ENCODE results near the gene RPA1. TPM values are rescaled to one million over a fixed set of nuclear protein-coding genes. Genes with fewer than 3 reads are reported as not detected.

RPA1 gene
- total and polyA plus RNA-seq, 2 of the 8 experiments (the other 6 are each of a cell fraction or from before 2014, with no cell fraction given): 79.1 to 194 TPM

- no peak overlapping the region for H3K27ac ChIP-seq (ENCODE audit: low read depth, low read length)
- CTCF ChIA-PET (ENCODE audit: partially characterized antibody): interaction anchor here (0.6 to 1.4 kb wide), 2 partner anchors 12 to 149 kb away, joined by 3 to 5 read pairs; no protein-coding TSS in a partner anchor
- H3K4me2 ChIP-seq (ENCODE audit: insufficient read depth in 1 of 2, low read depth in 2 of 2, low read length in 2 of 2): no peak overlapping the region
- no peaks in the 10 kb centered on the region; the same call in 1 of the 2 replicates for H3K23me2 ChIP-seq (ENCODE audit: low read depth, low read length)
- POLR2A ChIA-PET (ENCODE audit: partially characterized antibody): interaction anchor here (1.1 to 1.4 kb wide), 2 partner anchors 10 to 56 kb away, joined by 3 to 4 read pairs; no protein-coding TSS in a partner anchor
- no peaks in the 10 kb centered on the region for H3K27me3 ChIP-seq (replicated peaks in 1 of 4; ENCODE audit: control insufficient read depth in 3 of 4, extremely low read depth in 1 of 4, insufficient read depth in 3 of 4, low read length in 3 of 4)
- no peak overlapping the region for H2BK5ac ChIP-seq (ENCODE audit: low read depth, low read length)
- no peak overlapping the region for H4K5ac ChIP-seq (ENCODE audit: insufficient read length, low read depth, low read length)
- no peak overlapping the region for H2BK12ac ChIP-seq (ENCODE audit: low read depth, low read length)
- H2BK120ac ChIP-seq (replicated peaks; ENCODE audit: low read depth, low read length): no peak overlapping the region
- H3K79me1 ChIP-seq (ENCODE audit: low read depth, low read length): 0 out of 2 replicates have a peak, but pooled peaks cover 4% of the 10 kb centered on the region
- H2BK20ac ChIP-seq (ENCODE audit: low read length): no peak overlapping the region
- FAIRE-seq: no peak
- no peaks in the 10 kb centered on the region for H3K9me3 ChIP-seq (ENCODE audit: insufficient read depth in 2 of 2, low read depth in 1 of 2, low read length in 1 of 2)
- H4K91ac ChIP-seq (replicated peaks; ENCODE audit: insufficient read length, low read length): no peak overlapping the region
- H3K9ac ChIP-seq (replicated peaks in 1 of 4; ENCODE audit: extremely low read depth in 1 of 4, low read depth in 3 of 4, low read length in 3 of 4): no peak overlapping the region
- no peaks in the 10 kb centered on the region for H3K4me1 ChIP-seq (replicated peaks in 1 of 4; ENCODE audit: control insufficient read depth in 3 of 4, insufficient read depth in 4 of 4, low read length in 3 of 4)
- no peak overlapping the region for H3K18ac ChIP-seq (ENCODE audit: extremely low read depth, low read length)
- H2AK5ac ChIP-seq (ENCODE audit: low read depth, low read length): no peak overlapping the region
- peaks cover 2% of the 10 kb centered on the region in 2 experiments for H4K20me1 ChIP-seq (replicated peaks in 1 of 2; ENCODE audit: control insufficient read depth in 1 of 2, insufficient read depth in 2 of 2, low read length in 2 of 2)
- H3K56ac ChIP-seq (replicated peaks; ENCODE audit: insufficient read length, low read depth, low read length): no peak overlapping the region
- WGBS, 2 experiments (ENCODE audit: extremely low coverage in 1 of 2, insufficient coverage in 1 of 2, insufficient read length in 1 of 2, insufficient replicate concordance in 2 of 2, low coverage in 1 of 2, low lambda C conversion rate in 2 of 2, missing lambda C conversion rate in 1 of 2): 74% methylated on average over 3 of the region's 3 CpGs; no CpG with 5 or more reads in 1 of the 2 experiments
- no peak overlapping the region for H3K4ac ChIP-seq (replicated peaks; ENCODE audit: insufficient read length, low read depth, low read length)
- H4K8ac ChIP-seq (ENCODE audit: extremely low read depth, insufficient read depth, low read length): no peak overlapping the region
- H2BK15ac ChIP-seq (ENCODE audit: low read length): no peak overlapping the region
- DNase-seq (ENCODE audit: low read depth in 1 of 2, low spot score in 2 of 2): no peak
- no peak overlapping the region for H3K4me3 ChIP-seq (ENCODE audit: extremely low read depth in 1 of 4, insufficient read depth in 2 of 4, low read depth in 3 of 4, low read length in 4 of 4)
- no peak for TF ChIP-seq MAFK (IDR thresholded peaks at IDR 0.05; ENCODE audit: low read depth, low read length)
- TF ChIP-seq NRF1 (IDR thresholded peaks at IDR 0.05; ENCODE audit: low read depth, low read length): no peak
- TF ChIP-seq SAP30 (IDR thresholded peaks at IDR 0.05; ENCODE audit: insufficient read depth, insufficient replicate concordance, low read length): no peak
- TF ChIP-seq, protein P1, sequence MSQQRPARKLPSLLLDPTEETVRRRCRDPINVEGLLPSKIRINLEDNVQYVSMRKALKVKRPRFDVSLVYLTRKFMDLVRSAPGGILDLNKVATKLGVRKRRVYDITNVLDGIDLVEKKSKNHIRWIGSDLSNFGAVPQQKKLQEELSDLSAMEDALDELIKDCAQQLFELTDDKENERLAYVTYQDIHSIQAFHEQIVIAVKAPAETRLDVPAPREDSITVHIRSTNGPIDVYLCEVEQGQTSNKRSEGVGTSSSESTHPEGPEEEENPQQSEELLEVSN (IDR thresholded peaks at IDR 0.05): no peak
- TF ChIP-seq KDM1A (IDR thresholded peaks at IDR 0.05; ENCODE audit: borderline replicate concordance, low read length): no peak
- no peak for TF ChIP-seq TCF12 (IDR thresholded peaks at IDR 0.05; ENCODE audit: low read depth, low read length)
- H3K23ac ChIP-seq (ENCODE audit: insufficient read length): no peak overlapping the region
- H3K79me2 ChIP-seq (ENCODE audit: control insufficient read depth in 1 of 2, insufficient read depth in 2 of 2, low read length in 2 of 2): 0 out of 4 replicates have a peak, but pooled peaks cover 2 to 4% of the 10 kb centered on the region in 2 experiments
- peaks cover 10 to 30% (median 19%) of the 10 kb centered on the region in 4 experiments for H3K36me3 ChIP-seq (ENCODE audit: control insufficient read depth in 2 of 4, insufficient read depth in 4 of 4, low read length in 3 of 4)
- no peak overlapping the region for H2AFZ ChIP-seq (ENCODE audit: low read length)
- H3K14ac ChIP-seq (ENCODE audit: insufficient read length): no peak overlapping the region
Measured at GRCh38 chr17:1870592-1870991, 40.8 kb downstream of the RPA1 start.

Measured in H1 (cell line).